Skeletal muscle tissue (tissue), 4 donors: Measurements from ENCODE around the gene CFAP97. TPM values are rescaled to one million over a fixed set of nuclear protein-coding genes. Genes with fewer than 3 reads are reported as not detected.
"Not testable (repeated sequence)": the region's sequence is repeated elsewhere in the genome, so short reads cannot be mapped to it uniquely, and the experiment has no call there.

ENCODE experiments used
- H3K27ac ChIP-seq: one replicate; pipeline ENCODE4 v1.7.0; 2013; ENCODE audit warnings: mild to moderate bottlenecking, low read depth, low read length, inconsistent platforms
- H3K27me3 ChIP-seq, 3 donors: one replicate each; pipeline ENCODE4 v1.7.0; 2013; ENCODE audit warnings: low read length in 3 of 3; ENCODE audit not compliant: control insufficient read depth in 3 of 3, insufficient read depth in 3 of 3
- H3K36me3 ChIP-seq, 3 donors: one replicate each; pipeline ENCODE4 v1.7.0; 2013; ENCODE audit warnings: low read length in 3 of 3; ENCODE audit not compliant: control insufficient read depth in 3 of 3, insufficient read depth in 3 of 3
- H3K4me1 ChIP-seq, 3 donors: one replicate each; pipeline ENCODE4 v1.7.0; 2013; ENCODE audit warnings: low read length in 3 of 3, mild to moderate bottlenecking in 3 of 3; ENCODE audit not compliant: control insufficient read depth in 3 of 3, insufficient read depth in 3 of 3
- H3K4me3 ChIP-seq, 3 donors: one replicate each; pipeline ENCODE4 v1.7.0; 2013; ENCODE audit warnings: low read length in 3 of 3
- H3K9ac ChIP-seq, 3 donors: one replicate each; pipeline ENCODE4 v1.7.0; 2013; ENCODE audit warnings: low read length in 3 of 3, mild to moderate bottlenecking in 3 of 3, moderate library complexity in 2 of 3, low read depth in 1 of 3
- H3K9me3 ChIP-seq, 3 donors: one replicate each; pipeline ENCODE4 v1.7.0; 2013; ENCODE audit warnings: low read length in 3 of 3; ENCODE audit not compliant: control insufficient read depth in 3 of 3
- total RNA-seq: library from RNA; depleted of rRNA; stranded (reverse); fragments of >200 nt; gene quantifications from one replicate; pipeline ENCODE4 v1.2.3, GENCODE V29; 2014
- donor health status: Osteomylitis.

CFAP97 gene
- total RNA-seq, 1 donor from 2014 or later: 15.1 TPM

DNA sequence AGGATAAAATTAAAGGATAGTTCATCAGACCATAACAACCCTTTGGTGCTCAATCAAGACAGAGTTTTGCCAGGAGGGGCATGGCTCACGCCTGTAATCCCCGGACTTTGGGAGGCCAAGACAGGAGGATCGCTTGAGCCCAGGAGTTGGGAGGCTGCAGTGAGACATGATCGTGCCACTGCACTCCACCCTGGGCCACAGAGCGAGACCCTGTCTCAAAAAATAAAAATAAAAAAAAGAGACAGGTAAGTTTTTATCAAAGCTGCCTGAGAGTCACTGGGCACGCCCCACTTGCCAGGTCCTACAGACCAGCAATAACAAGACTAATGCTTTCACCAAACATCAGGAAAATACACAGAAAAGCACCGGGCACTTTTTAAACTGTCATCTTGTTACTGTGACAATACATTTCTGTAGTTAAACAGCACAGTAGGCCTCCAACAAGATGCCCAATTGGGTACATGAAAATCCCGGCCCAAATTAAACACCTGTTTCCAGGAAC is 765 bp downstream of the CFAP97 start:
- Histone ChIP-seq H3K9me3 (no peaks in the 10 kb centered on the region), H3K9ac (peak overlapping the region; percentile 65 to 89 (median 88)), H3K27me3 (no peaks in the 10 kb centered on the region), H3K4me3 (peak overlapping the region; percentile 69 to 77 (median 74)), H3K27ac (peak overlapping the region; percentile 93), H3K36me3 (no peaks in the 10 kb centered on the region), H3K4me1 (peaks cover 5 to 18% (median 7%) of the 10 kb centered on the region in 3 donors)

DNA sequence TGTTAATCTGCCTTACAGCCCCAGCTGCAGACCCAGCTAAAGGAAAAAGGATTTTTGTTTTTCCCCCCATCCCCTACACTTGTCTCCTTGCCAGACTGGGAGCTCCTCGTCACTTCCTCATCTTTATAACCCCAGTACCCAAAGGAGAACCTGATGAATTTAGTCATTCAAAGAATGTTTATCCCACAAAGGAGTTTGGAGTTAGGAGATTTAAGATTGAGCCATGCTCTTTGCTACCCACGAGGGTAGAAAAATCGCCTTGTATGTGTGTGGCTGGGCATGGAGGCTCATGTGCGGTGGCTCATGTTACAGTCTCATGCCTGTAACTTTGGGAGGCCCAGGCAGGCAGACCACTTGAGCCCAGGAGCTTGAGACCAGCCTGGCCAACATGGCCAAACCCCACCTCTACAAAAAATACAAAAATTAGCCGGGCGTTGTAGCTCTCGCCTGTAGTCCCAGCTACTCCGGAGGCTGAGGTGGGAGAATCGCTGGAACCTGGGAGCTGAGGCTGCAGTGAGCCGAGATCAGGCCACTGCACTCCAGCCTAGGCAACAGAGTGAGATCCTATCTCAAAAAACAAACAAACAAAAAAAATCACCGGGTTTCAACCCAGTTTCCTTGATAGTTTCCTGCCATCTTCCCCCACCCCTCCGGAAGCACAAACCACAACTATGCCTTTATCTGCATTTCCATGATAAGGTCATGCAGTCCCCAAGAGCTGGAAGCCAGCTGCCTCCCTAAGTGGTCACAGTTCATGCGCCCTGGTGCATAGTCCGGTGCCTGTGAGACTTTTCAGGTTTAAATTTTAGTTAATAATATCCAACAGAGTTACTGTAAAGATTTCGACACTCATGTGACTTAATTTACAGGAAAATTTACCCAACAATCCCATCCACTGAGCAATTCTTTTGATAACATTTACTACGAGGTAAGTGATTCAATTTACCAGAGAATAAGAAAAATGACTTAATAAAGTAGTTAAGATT is 1.5 kb downstream of the CFAP97 start:
- Histone ChIP-seq H3K27me3 (no peaks in the 10 kb centered on the region), H3K36me3 (no peaks in the 10 kb centered on the region), H3K9me3 (no peaks in the 10 kb centered on the region), H3K9ac (peak overlapping the region in 2 of 3 donors; percentile 27 to 89), H3K27ac (peak overlapping the region; percentile 93), H3K4me1 (peaks cover 5 to 18% (median 7%) of the 10 kb centered on the region in 3 donors), H3K4me3 (no peak overlapping the region)

DNA sequence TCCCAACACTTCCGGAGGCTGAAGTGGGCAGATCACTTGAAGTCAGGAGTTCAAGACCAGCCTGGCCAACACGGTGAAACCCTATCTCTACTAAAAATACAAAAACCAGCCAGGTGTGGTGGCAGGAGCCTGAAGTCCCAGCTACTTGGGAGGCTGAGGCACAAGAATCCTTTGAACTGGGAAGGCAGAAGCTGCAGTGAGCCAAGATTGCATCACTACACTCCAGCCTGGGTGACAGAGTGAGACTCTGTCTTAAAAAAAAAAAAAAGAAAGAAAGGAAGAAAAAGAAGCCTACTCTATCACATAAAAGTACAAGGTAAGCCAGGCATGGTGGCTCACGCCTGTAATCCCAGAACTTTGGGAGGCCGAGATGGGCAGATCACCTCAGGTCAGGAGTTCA is 5.6 kb downstream of the CFAP97 start:
- H3K4me3 ChIP-seq, H3K36me3 ChIP-seq, H3K9me3 ChIP-seq, H3K27ac ChIP-seq, H3K4me1 ChIP-seq, H3K9ac ChIP-seq, H3K27me3 ChIP-seq: not testable (repeated sequence)

DNA sequence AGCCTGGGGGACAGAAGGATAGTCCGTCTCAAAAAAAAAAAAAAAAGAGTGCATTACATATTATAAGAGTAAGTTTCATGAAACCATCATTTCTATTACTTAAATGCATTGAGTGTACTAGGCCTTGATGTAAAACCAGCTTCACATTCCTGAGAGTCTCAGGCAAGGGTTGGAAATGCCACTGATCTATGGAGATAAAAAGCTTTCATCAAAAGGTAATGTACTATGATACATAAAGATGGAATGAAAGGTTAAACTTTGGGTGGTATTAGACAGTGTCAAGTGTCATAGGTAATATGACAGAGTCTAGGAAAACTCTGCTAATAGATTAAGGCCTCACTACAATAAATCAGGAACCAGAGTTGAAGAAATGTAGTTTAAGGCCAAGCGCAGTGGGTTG is 7.4 kb downstream of the CFAP97 start:
- no peaks in the 10 kb centered on the region for H3K4me1 ChIP-seq
- no peaks in the 10 kb centered on the region for H3K27me3 ChIP-seq
- H3K9me3 ChIP-seq: no peaks in the 10 kb centered on the region
- H3K36me3 ChIP-seq: no peaks in the 10 kb centered on the region
- H3K27ac ChIP-seq: no peak overlapping the region
- H3K4me3 ChIP-seq: no peak overlapping the region
- no peak overlapping the region for H3K9ac ChIP-seq

DNA sequence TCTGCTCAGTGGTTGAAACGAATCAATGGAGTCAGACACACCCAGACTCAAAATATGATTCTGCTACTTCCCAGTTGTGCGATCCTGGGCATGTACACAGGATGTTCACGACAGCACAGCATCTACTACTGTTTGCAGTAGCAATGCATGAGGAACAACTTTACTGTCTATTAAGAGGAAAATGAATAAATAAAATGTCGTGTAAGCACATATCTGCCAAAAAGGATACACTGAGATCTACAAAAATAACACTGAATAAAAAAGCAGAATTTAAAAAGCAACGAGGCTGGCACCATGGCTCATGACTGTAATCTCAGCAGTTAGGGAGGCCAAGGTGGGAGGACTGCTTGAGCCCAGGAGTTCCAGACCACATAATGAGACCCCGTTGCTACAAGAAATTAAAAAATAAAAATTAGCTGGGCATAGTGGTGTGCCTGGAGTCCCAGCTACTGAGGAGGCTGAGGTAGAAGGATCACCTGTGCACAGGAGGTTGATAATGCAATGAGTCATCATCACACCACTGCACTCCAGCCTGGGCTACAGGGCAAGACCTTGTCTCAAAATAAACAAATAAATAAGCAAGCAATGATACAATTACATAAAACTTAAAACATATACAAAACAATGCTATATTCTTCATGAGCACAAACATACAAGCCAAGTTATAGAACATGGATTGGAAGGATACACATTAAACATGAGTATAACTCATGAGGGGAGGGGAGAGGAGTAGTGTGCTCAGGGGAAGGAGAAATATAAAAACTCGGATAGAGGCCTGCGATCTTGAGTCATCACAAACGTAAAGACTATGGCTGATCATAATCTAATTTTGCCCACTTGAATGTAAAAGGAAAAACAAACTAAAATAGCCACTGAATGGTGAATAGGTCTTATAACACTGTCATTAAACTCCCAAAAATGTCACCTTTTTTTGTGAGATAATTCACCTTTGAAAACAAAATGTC is 8.6 kb downstream of the CFAP97 start:
- H3K4me3 ChIP-seq: no peak overlapping the region

DNA sequence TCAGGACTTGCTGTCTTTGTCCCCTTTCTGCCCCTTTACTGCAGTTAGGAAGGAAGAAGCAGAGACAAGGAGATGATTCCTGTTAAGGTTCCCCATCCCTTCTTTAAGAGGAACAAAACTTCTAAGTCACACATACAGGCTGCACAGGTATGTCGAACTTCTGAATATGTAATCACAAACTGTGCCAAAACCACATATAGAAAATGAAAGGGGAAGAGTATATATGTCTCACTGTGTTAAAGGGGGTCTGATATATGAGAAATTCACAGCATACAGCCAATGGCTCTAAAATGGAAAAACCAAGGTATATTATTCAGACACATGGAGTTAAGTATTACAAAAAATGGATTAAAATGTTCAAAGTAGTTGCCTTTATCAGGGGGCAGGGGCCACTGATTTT is 11.7 kb downstream of the CFAP97 start:
- Histone ChIP-seq H3K27ac (no peak overlapping the region), H3K4me1 (no peaks in the 10 kb centered on the region), H3K9ac (no peak overlapping the region), H3K27me3 (no peaks in the 10 kb centered on the region), H3K4me3 (no peak overlapping the region), H3K9me3 (no peaks in the 10 kb centered on the region), H3K36me3 (peaks cover 5 to 10% (median 9%) of the 10 kb centered on the region in 3 donors)

More for the DNA sequence above, 8.6 kb downstream of the CFAP97 start:
- H3K36me3 ChIP-seq: peaks cover 0 to 7% (median 4%) of the 10 kb centered on the region in 3 donors
- no peaks in the 10 kb centered on the region for H3K4me1 ChIP-seq
- H3K9ac ChIP-seq: no peak overlapping the region
- no peak overlapping the region for H3K27ac ChIP-seq
- H3K27me3 ChIP-seq: no peaks in the 10 kb centered on the region
- no peaks in the 10 kb centered on the region for H3K9me3 ChIP-seq

DNA sequence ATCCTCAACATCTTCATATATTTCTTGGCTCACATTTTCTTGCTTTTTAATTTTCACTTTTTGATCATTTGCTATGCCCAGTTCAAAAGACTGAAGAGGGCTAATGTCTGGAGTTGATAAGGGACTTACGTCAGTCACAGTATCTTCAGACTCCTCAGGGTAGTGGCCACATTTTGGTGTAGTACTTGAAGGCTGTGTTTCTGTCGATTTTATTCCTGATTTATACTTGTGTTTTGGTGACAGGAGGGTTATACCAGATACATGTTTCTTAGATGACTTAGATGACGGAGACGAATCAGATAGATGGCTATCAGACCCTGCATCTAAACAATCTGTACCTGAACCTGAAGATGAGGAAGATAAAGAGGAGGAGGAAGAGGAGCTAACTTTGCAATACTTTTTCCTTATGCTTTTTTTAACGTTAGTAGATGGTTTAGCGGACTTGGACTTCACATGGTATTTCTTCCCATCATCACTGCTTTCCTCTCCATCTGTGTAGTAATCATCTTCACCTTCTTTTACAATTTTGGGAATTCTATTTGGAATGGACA is 13.4 kb downstream of the CFAP97 start:
- H3K36me3 ChIP-seq: peaks cover 5 to 10% (median 9%) of the 10 kb centered on the region in 3 donors
- H3K27me3 ChIP-seq: no peaks in the 10 kb centered on the region
- H3K9ac ChIP-seq: no peak overlapping the region
- H3K27ac ChIP-seq: no peak overlapping the region
- H3K4me1 ChIP-seq: no peaks in the 10 kb centered on the region
- no peaks in the 10 kb centered on the region for H3K9me3 ChIP-seq
- no peak overlapping the region for H3K4me3 ChIP-seq

DNA sequence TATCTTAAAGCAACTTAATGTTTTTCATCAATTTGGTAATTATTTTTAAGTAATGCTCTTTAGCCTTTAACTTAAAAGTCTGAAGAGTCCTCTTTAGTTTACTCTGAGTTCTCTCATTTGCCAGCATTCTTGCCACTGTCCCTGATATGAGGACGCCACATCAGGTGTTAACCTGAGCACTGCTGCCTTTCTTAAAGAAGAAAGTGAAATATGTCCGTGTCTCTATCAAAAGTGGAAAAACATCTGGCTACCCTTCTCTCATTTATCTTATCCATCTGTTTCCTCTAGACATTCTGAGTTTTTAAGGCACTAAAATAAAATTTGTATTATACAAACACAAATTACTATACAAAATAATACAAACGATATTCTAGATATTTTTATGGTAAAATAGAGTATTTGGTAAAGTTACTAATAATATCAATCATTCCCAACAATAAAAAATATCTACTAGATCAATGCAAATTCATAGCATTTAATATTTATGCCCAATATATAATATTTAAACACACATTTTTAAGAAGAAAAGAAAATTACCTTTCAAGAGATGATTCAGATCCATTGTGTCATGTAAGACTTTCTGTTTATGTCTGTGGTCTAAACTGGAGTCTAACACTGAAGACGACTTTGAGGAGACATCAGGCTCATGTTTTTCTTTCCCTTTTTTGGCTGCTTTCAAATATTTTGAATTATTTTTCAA is 14.0 kb downstream of the CFAP97 start:
- no peak overlapping the region for H3K9ac ChIP-seq
- H3K9me3 ChIP-seq: no peaks in the 10 kb centered on the region
- H3K4me3 ChIP-seq: no peak overlapping the region
- H3K36me3 ChIP-seq: peaks cover 5 to 10% (median 9%) of the 10 kb centered on the region in 3 donors
- no peaks in the 10 kb centered on the region for H3K4me1 ChIP-seq
- no peaks in the 10 kb centered on the region for H3K27me3 ChIP-seq
- H3K27ac ChIP-seq: no peak overlapping the region

DNA sequence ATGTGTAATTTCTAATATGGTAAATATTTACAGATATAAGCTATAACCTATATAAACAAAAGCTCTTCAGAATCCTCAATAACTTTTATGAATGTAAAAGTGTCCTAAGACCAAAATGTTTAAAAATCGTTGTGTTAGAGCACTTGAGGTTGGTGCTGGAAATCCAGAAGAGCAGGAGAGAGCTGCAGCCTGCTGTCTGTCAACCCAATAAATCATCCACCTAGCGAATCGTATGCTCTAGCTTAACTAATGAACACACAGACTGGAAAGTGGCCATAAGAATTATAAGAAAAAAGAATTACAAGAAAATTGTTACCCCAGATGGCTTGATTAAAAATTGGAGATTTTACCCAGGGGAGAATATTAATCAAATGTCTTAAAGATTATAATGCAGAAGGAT is 17.0 kb downstream of the CFAP97 start:
- no peak overlapping the region for H3K9ac ChIP-seq
- H3K36me3 ChIP-seq: peaks cover 5 to 10% (median 9%) of the 10 kb centered on the region in 3 donors
- no peaks in the 10 kb centered on the region for H3K9me3 ChIP-seq
- H3K27ac ChIP-seq: no peak overlapping the region
- H3K27me3 ChIP-seq: no peaks in the 10 kb centered on the region
- H3K4me3 ChIP-seq: no peak overlapping the region
- no peaks in the 10 kb centered on the region for H3K4me1 ChIP-seq
